ENCODE data around the gene ERCC8. TPM values are rescaled to one million over a fixed set of nuclear protein-coding genes. Genes with fewer than 3 reads are reported as not detected.

Gene ERCC8
- total and polyA plus RNA-seq, 4 donors, result 2.6 to 14.5 (median 6.2) TPM

GRCh38 chr5:60903356-60903755, 41.5 kb downstream of the ERCC8 start (continued):
- TF ChIP-seq RAD21 (IDR thresholded peaks at IDR 0.05), result no peak

- Histone ChIP-seq H3K36me3 (ENCODE audit: control insufficient read depth in 4 of 4, insufficient read depth in 3 of 4, low read depth in 1 of 4, low read length in 3 of 4) (peaks cover 0 to 11% (median 6%) of the 10 kb centered on the region in 4 donors), H3K9me3 (ENCODE audit: control insufficient read depth in 4 of 4, low read length in 3 of 4) (no peaks in the 10 kb centered on the region), H3K4me3 (ENCODE audit: low read depth in 1 of 3, low read length in 3 of 3) (no peak overlapping the region), H3K27ac (ENCODE audit: low read depth in 1 of 2, low read length in 2 of 2) (no peak overlapping the region), H3K4me1 (ENCODE audit: control insufficient read depth in 4 of 4, insufficient read depth in 4 of 4, low read length in 3 of 4) (no peaks in the 10 kb centered on the region), H3K9ac (ENCODE audit: low read depth in 1 of 2, low read length in 2 of 2) (no peak overlapping the region), H3K27me3 (ENCODE audit: control insufficient read depth in 4 of 4, insufficient read depth in 4 of 4, low read length in 3 of 4) (no peaks in the 10 kb centered on the region)
- WGBS, result 91% methylated on average over 4 of the region's 4 CpGs
- DNase-seq (ENCODE audit: low spot score), result no peak
- TF ChIP-seq FOXA1 (IDR thresholded peaks at IDR 0.05), result no peak
- TF ChIP-seq ZBTB33 (IDR thresholded peaks at IDR 0.05), result no peak
- no peak for TF ChIP-seq GABPA (IDR thresholded peaks at IDR 0.05 in 1 of 2, conservative IDR thresholded peaks at IDR 0.05 in 1 of 2)
- no peak for TF ChIP-seq HNF4G (IDR thresholded peaks at IDR 0.05)
- TF ChIP-seq SP1 (IDR thresholded peaks at IDR 0.05), result no peak
- TF ChIP-seq HNF4A (conservative IDR thresholded peaks at IDR 0.05), result no peak
- no peak for TF ChIP-seq YY1 (IDR thresholded peaks at IDR 0.05)
- no peak for TF ChIP-seq TAF1 (conservative IDR thresholded peaks at IDR 0.05)
- TF ChIP-seq ATF3 (IDR thresholded peaks at IDR 0.05), result no peak
- TF ChIP-seq NR2F2 (IDR thresholded peaks at IDR 0.05), result no peak
- TF ChIP-seq RXRA (IDR thresholded peaks at IDR 0.05), result no peak
- no peak for TF ChIP-seq MAX (IDR thresholded peaks at IDR 0.05)
- TF ChIP-seq RAD21 (IDR thresholded peaks at IDR 0.05), result no peak
- TF ChIP-seq JUND (IDR thresholded peaks at IDR 0.05), result no peak
- TF ChIP-seq CTCF (IDR thresholded peaks at IDR 0.05; ENCODE audit: low read depth, low read length, missing input control), result no peak
- no peak for TF ChIP-seq REST (IDR thresholded peaks at IDR 0.05)
- TF ChIP-seq EGR1 (IDR thresholded peaks at IDR 0.05; ENCODE audit: low read depth in 2 of 2), result no peak
- TF ChIP-seq FOXA2 (IDR thresholded peaks at IDR 0.05), result no peak
Measured at GRCh38 chr5:60896991-60897390, 47.9 kb downstream of the ERCC8 start.

Measured in liver (tissue), 9 donors.